ENCODE measurements around the gene AMFR. TPM values are rescaled to one million over a fixed set of nuclear protein-coding genes. Genes with fewer than 3 reads are reported as not detected.
A peak's percentile ranks its signal among the peaks of the same experiment; 100 is the strongest.

The AMFR gene
- total and polyA plus RNA-seq, 2 of the 13 experiments (the other 11 are each of a cell fraction or from before 2014, with no cell fraction given): 52.9 to 108 TPM

GRCh38 chr16:56332464-56333079 is 92.8 kb downstream of the AMFR start (continued):
- no peak for TF ChIP-seq TIGD3 (CRISPR knock-in tag; IDR thresholded peaks at IDR 0.05; ENCODE audit: borderline replicate concordance)
- no peak for TF ChIP-seq ZNF878 (CRISPR knock-in tag; IDR thresholded peaks at IDR 0.05)
- no peak for TF ChIP-seq ELK4 (CRISPR knock-in tag; IDR thresholded peaks at IDR 0.05; ENCODE audit: borderline replicate concordance)
- no peak for TF ChIP-seq KDM4B (CRISPR knock-in tag; IDR thresholded peaks at IDR 0.05)
- no peak for TF ChIP-seq FOXK2 (IDR thresholded peaks at IDR 0.05)
- no peak for TF ChIP-seq RELA (CRISPR knock-in tag; IDR thresholded peaks at IDR 0.05)
- no peak for TF ChIP-seq BRF2 (CRISPR knock-in tag; IDR thresholded peaks at IDR 0.05)
- no peak for TF ChIP-seq PAX8 (CRISPR knock-in tag; IDR thresholded peaks at IDR 0.05; ENCODE audit: borderline replicate concordance)
- TF ChIP-seq MAFK (conservative IDR thresholded peaks at IDR 0.05 in 1 of 2, IDR thresholded peaks at IDR 0.05 in 1 of 2; ENCODE audit: low read length in 2 of 2): no peak
- peak; percentile 65; the same call in 1 of the 2 replicates for TF ChIP-seq ZNF572 (CRISPR knock-in tag; IDR thresholded peaks at IDR 0.05)
- TF ChIP-seq HHEX (CRISPR knock-in tag; IDR thresholded peaks at IDR 0.05): no peak
- TF ChIP-seq CREBL2 (CRISPR knock-in tag; IDR thresholded peaks at IDR 0.05; ENCODE audit: borderline replicate concordance): no peak
- no peak for TF ChIP-seq GPN1 (CRISPR knock-in tag; IDR thresholded peaks at IDR 0.05; ENCODE audit: borderline replicate concordance)
- peak; percentile 73 for TF ChIP-seq SALL1 (CRISPR knock-in tag; IDR thresholded peaks at IDR 0.05)
- TF ChIP-seq SRY (CRISPR knock-in tag; IDR thresholded peaks at IDR 0.05): peak; percentile 58; the same call in 1 of the 2 replicates
- TF ChIP-seq NFATC3 (CRISPR knock-in tag; IDR thresholded peaks at IDR 0.05): no peak
- no peak for TF ChIP-seq ZNF7 (CRISPR knock-in tag; IDR thresholded peaks at IDR 0.05)
- TF ChIP-seq KMT2B (CRISPR knock-in tag; IDR thresholded peaks at IDR 0.05): no peak
- no peak for TF ChIP-seq BHLHE40 (IDR thresholded peaks at IDR 0.05; ENCODE audit: low read length)
- TF ChIP-seq SNAPC4 (CRISPR knock-in tag; IDR thresholded peaks at IDR 0.05): no peak
- peak; percentile 62; the same call in 1 of the 2 replicates for TF ChIP-seq ELF3 (CRISPR knock-in tag; IDR thresholded peaks at IDR 0.05)
- no peak for TF ChIP-seq CENPT (CRISPR knock-in tag; IDR thresholded peaks at IDR 0.05; ENCODE audit: low read depth)
- no peak for TF ChIP-seq ZEB1 (IDR thresholded peaks at IDR 0.05; ENCODE audit: insufficient replicate concordance, low read depth)
